Tibial artery (tissue), 4 donors: Measurements from ENCODE around the gene CSTPP1.
"Not testable (repeated sequence)": the region's sequence is repeated elsewhere in the genome, so short reads cannot be mapped to it uniquely, and the experiment has no call there.

Experiments used
- DNase-seq, 2 donors: peaks; one replicate each; pipeline ENCODE4 v3.0.0-alpha.2; 2019
- H3K27ac ChIP-seq, 2 donors: fragments of 200-600 bp; sonication (generic) in 1 of 2; 1 replicate in 1 of 2; 2 replicates in 1 of 2; pipeline ENCODE4 v1.5.1; 2018 to 2019; ENCODE audit warnings: mild to moderate bottlenecking in 1 of 2
- H3K27me3 ChIP-seq, 2 donors: fragments of 200-600 bp; sonication (generic) in 1 of 2; one replicate each; pipeline versions ENCODE4 v1.5.1 to v1.6.0; 2016 to 2019
- H3K36me3 ChIP-seq, 3 donors: fragments of 200-600 bp; sonication (generic) in 2 of 3; one replicate each; pipeline ENCODE4 v1.5.1; 2016 to 2019; ENCODE audit warnings: mild to moderate bottlenecking in 2 of 3
- H3K4me1 ChIP-seq, 4 donors: fragments of 200-600 bp; sonication (generic) in 2 of 4; 1 replicate in 3 of 4; 2 replicates in 1 of 4; pipeline ENCODE4 v1.5.1; 2016 to 2019
- H3K4me3 ChIP-seq, 2 donors: fragments of 200-600 bp; sonication (generic) in 1 of 2; 1 replicate in 1 of 2; 2 replicates in 1 of 2; pipeline ENCODE4 v1.5.1; 2018 to 2019; ENCODE audit warnings: mild to moderate bottlenecking in 2 of 2
- H3K9me3 ChIP-seq, 3 donors: fragments of 200-600 bp; sonication (generic) in 1 of 3; one replicate each; pipeline ENCODE4 v1.5.1; 2016 to 2019
- CTCF ChIP-seq, 2 experiments: fragments of 200-600 bp in 1 of 2; fragments of 450-650 bp in 1 of 2; IDR thresholded peaks; one replicate each; pipeline ENCODE4 v1.5.1; 2017 to 2019; ENCODE audit warnings: antibody characterized with exemption in 2 of 2, mild to moderate bottlenecking in 1 of 2, moderate library complexity in 1 of 2
- intact Hi-C: fragments of 100-400 bp; cut with DNase I; formaldehyde crosslinking; loops from one replicate; pipeline ENCODE4 v1.15.0; 2023; ENCODE audit warnings: low total_unique reads

CSTPP1 gene

GRCh38 chr11:46987183-46987582, 50.6 kb downstream of the CSTPP1 start:
- TF ChIP-seq CTCF (IDR thresholded peaks at IDR 0.05), result no peak
- H3K4me1 ChIP-seq, result no peaks in the 10 kb centered on the region
- H3K27ac ChIP-seq, result no peak overlapping the region
- intact Hi-C loops, result no loop called here
- DNase-seq, result no peak
- no peaks in the 10 kb centered on the region for H3K27me3 ChIP-seq
- H3K36me3 ChIP-seq, result peaks cover 7 to 28% (median 20%) of the 10 kb centered on the region in 3 donors
- no peaks in the 10 kb centered on the region for H3K9me3 ChIP-seq
- no peak overlapping the region for H3K4me3 ChIP-seq

GRCh38 chr11:46989810-46990487, 53.4 kb downstream of the CSTPP1 start:
- DNase-seq, intact Hi-C loops, H3K4me1 ChIP-seq, H3K27me3 ChIP-seq, H3K27ac ChIP-seq, H3K9me3 ChIP-seq, H3K4me3 ChIP-seq: not testable (repeated sequence)
- H3K36me3 ChIP-seq, result peaks cover 7 to 28% (median 20%) of the 10 kb centered on the region in 3 donors

- peaks cover 7 to 28% (median 20%) of the 10 kb centered on the region in 3 donors for H3K36me3 ChIP-seq
- intact Hi-C loops, result no loop called here
- H3K9me3 ChIP-seq, result no peaks in the 10 kb centered on the region
- H3K4me1 ChIP-seq, result no peaks in the 10 kb centered on the region
- H3K4me3 ChIP-seq, result no peak overlapping the region
- TF ChIP-seq CTCF (IDR thresholded peaks at IDR 0.05), result no peak
- no peak overlapping the region for H3K27ac ChIP-seq
- H3K27me3 ChIP-seq, result no peaks in the 10 kb centered on the region
- no peak for DNase-seq
Observed at GRCh38 chr11:46991391-46991790, 54.8 kb downstream of the CSTPP1 start.

GRCh38 chr11:46992386-46992785, 55.8 kb downstream of the CSTPP1 start:
- H3K27me3 ChIP-seq, H3K4me3 ChIP-seq, H3K9me3 ChIP-seq, H3K27ac ChIP-seq, intact Hi-C loops, H3K4me1 ChIP-seq, DNase-seq: not testable (repeated sequence)
- peaks cover 7 to 22% (median 16%) of the 10 kb centered on the region in 3 donors for H3K36me3 ChIP-seq

- H3K27me3 ChIP-seq, DNase-seq, H3K27ac ChIP-seq, H3K36me3 ChIP-seq, intact Hi-C loops, H3K4me3 ChIP-seq, H3K4me1 ChIP-seq, H3K9me3 ChIP-seq: not testable (repeated sequence)
Observed at GRCh38 chr11:46997796-46998195, 61.2 kb downstream of the CSTPP1 start.

- no peak for TF ChIP-seq CTCF (IDR thresholded peaks at IDR 0.05)
- Histone ChIP-seq H3K27me3 (no peaks in the 10 kb centered on the region), H3K9me3 (no peaks in the 10 kb centered on the region), H3K4me1 (peaks cover 0 to 8% (median 5%) of the 10 kb centered on the region in 4 donors), H3K36me3 (no peaks in the 10 kb centered on the region), H3K4me3 (no peak overlapping the region), H3K27ac (no peak overlapping the region)
- no peak for DNase-seq
- intact Hi-C loops, result no loop called here
Observed at GRCh38 chr11:46999217-46999616, 62.7 kb downstream of the CSTPP1 start.

GRCh38 chr11:47000033-47000432, 63.5 kb downstream of the CSTPP1 start:
- Histone ChIP-seq H3K36me3 (no peaks in the 10 kb centered on the region), H3K27ac (no peak overlapping the region), H3K4me3 (no peak overlapping the region), H3K4me1 (peaks cover 0 to 17% (median 9%) of the 10 kb centered on the region in 4 donors), H3K27me3 (no peaks in the 10 kb centered on the region), H3K9me3 (no peaks in the 10 kb centered on the region)
- intact Hi-C loops, result no loop called here
- no peak for DNase-seq
- no peak for TF ChIP-seq CTCF (IDR thresholded peaks at IDR 0.05)
